ENCODE data around the gene WFIKKN2. TPM values are rescaled to one million over a fixed set of nuclear protein-coding genes. Genes with fewer than 3 reads are reported as not detected.

The WFIKKN2 gene
- total and polyA plus RNA-seq, 2 of the 8 experiments (the other 6 are each of a cell fraction or from before 2014, with no cell fraction given) = 0.07 to 0.30 TPM

GRCh38 chr17:50831471-50831928 is 3.9 kb upstream of the WFIKKN2 start:
- H3K14ac ChIP-seq (ENCODE audit: insufficient read length) = no peak overlapping the region
- H3K56ac ChIP-seq (replicated peaks; ENCODE audit: insufficient read length, low read depth, low read length) = no peak overlapping the region
- H3K36me3 ChIP-seq (ENCODE audit: control insufficient read depth in 2 of 4, insufficient read depth in 4 of 4, low read length in 3 of 4) = no peaks in the 10 kb centered on the region
- H4K20me1 ChIP-seq (replicated peaks in 1 of 2; ENCODE audit: control insufficient read depth in 1 of 2, insufficient read depth in 2 of 2, low read length in 2 of 2) = no peaks in the 10 kb centered on the region
- no peaks in the 10 kb centered on the region for H3K9me3 ChIP-seq (ENCODE audit: insufficient read depth in 2 of 2, low read depth in 1 of 2, low read length in 1 of 2)
- peak overlapping the region; percentile 70 for H4K91ac ChIP-seq (replicated peaks; ENCODE audit: insufficient read length, low read length)
- ChIA-PET POLR2A (ENCODE audit: partially characterized antibody) (interaction anchor here (1.3 to 4.3 kb wide), 2 partner anchors 10 to 35 kb away, joined by 3 to 21 read pairs; partner anchors contain the start of gene TOB1), CTCF (ENCODE audit: partially characterized antibody) (interaction anchor here (0.7 to 10.5 kb wide), 7 partner anchors 9 to 47 kb away, joined by 3 to 125 read pairs (median 36); no protein-coding TSS in a partner anchor)
- H2AK5ac ChIP-seq (ENCODE audit: low read depth, low read length) = no peak overlapping the region
- H3K27ac ChIP-seq (ENCODE audit: low read depth, low read length) = no peak overlapping the region
- H3K4me3 ChIP-seq (ENCODE audit: extremely low read depth in 1 of 4, insufficient read depth in 2 of 4, low read depth in 3 of 4, low read length in 4 of 4) = no peak overlapping the region
- no peak overlapping the region for H2BK20ac ChIP-seq (ENCODE audit: low read length)
- H3K4me1 ChIP-seq (replicated peaks in 1 of 4; ENCODE audit: control insufficient read depth in 3 of 4, insufficient read depth in 4 of 4, low read length in 3 of 4) = peaks cover 7 to 33% (median 24%) of the 10 kb centered on the region in 4 experiments
- H3K23me2 ChIP-seq (ENCODE audit: low read depth, low read length) = no peaks in the 10 kb centered on the region
- H3K27me3 ChIP-seq (replicated peaks in 1 of 4; ENCODE audit: control insufficient read depth in 3 of 4, extremely low read depth in 1 of 4, insufficient read depth in 3 of 4, low read length in 3 of 4) = no peaks in the 10 kb centered on the region
- H3K4me2 ChIP-seq (ENCODE audit: insufficient read depth in 1 of 2, low read depth in 2 of 2, low read length in 2 of 2) = no peak overlapping the region; a peak in 2 of 4 replicates
- no peak overlapping the region; the same call in 1 of the 2 replicates for H4K8ac ChIP-seq (ENCODE audit: extremely low read depth, insufficient read depth, low read length)
- H3K4ac ChIP-seq (replicated peaks; ENCODE audit: insufficient read length, low read depth, low read length) = peak overlapping the region; percentile 9
- no peak overlapping the region for H2BK120ac ChIP-seq (replicated peaks; ENCODE audit: low read depth, low read length)
- WGBS, 2 experiments (ENCODE audit: extremely low coverage in 1 of 2, insufficient coverage in 1 of 2, insufficient read length in 1 of 2, insufficient replicate concordance in 2 of 2, low coverage in 1 of 2, low lambda C conversion rate in 2 of 2, missing lambda C conversion rate in 1 of 2) = 77% methylated on average over 5 of the region's 11 CpGs; no CpG with 5 or more reads in 1 of the 2 experiments
- FAIRE-seq (no peak), DNase-seq (ENCODE audit: low read depth in 1 of 2, low spot score in 2 of 2) (no peak)
- H3K79me1 ChIP-seq (ENCODE audit: low read depth, low read length) = no peaks in the 10 kb centered on the region
- H2BK5ac ChIP-seq (ENCODE audit: low read depth, low read length) = no peak overlapping the region
- no peak overlapping the region for H2BK12ac ChIP-seq (ENCODE audit: low read depth, low read length)
- H2AFZ ChIP-seq (ENCODE audit: low read length) = no peak overlapping the region
- peak overlapping the region; percentile 13 for H4K5ac ChIP-seq (ENCODE audit: insufficient read length, low read depth, low read length)
- no peak overlapping the region for H3K9ac ChIP-seq (replicated peaks in 1 of 4; ENCODE audit: extremely low read depth in 1 of 4, low read depth in 3 of 4, low read length in 3 of 4)
- peak overlapping the region; percentile 48 for H3K18ac ChIP-seq (ENCODE audit: extremely low read depth, low read length)
- no peaks in the 10 kb centered on the region for H3K79me2 ChIP-seq (ENCODE audit: control insufficient read depth in 1 of 2, insufficient read depth in 2 of 2, low read length in 2 of 2)
- no peak overlapping the region for H3K23ac ChIP-seq (ENCODE audit: insufficient read length)
- H2BK15ac ChIP-seq (ENCODE audit: low read length) = no peak overlapping the region
- no peak for TF ChIP-seq ASH2L (IDR thresholded peaks at IDR 0.05; ENCODE audit: low read length)
- no peak for TF ChIP-seq SP1 (IDR thresholded peaks at IDR 0.05; ENCODE audit: low read depth, low read length)
- no peak for TF ChIP-seq EZH2 (IDR thresholded peaks at IDR 0.05; ENCODE audit: low read depth, low read length, severe bottlenecking)
- no peak for TF ChIP-seq CEBPB (IDR thresholded peaks at IDR 0.05; ENCODE audit: low read depth, low read length)

Data from H1 (cell line).